ENCODE results near the gene TUBB4A. TPM values are rescaled to one million over a fixed set of nuclear protein-coding genes. Genes with fewer than 3 reads are reported as not detected.
A peak's percentile ranks its signal among the peaks of the same experiment; 100 is the strongest.

TUBB4A gene
- total and polyA plus RNA-seq, 9 of the 15 experiments (the other 6 are each of a cell fraction or from before 2014, with no cell fraction given): 0.14 to 7.0 (median 0.75) TPM

DNA sequence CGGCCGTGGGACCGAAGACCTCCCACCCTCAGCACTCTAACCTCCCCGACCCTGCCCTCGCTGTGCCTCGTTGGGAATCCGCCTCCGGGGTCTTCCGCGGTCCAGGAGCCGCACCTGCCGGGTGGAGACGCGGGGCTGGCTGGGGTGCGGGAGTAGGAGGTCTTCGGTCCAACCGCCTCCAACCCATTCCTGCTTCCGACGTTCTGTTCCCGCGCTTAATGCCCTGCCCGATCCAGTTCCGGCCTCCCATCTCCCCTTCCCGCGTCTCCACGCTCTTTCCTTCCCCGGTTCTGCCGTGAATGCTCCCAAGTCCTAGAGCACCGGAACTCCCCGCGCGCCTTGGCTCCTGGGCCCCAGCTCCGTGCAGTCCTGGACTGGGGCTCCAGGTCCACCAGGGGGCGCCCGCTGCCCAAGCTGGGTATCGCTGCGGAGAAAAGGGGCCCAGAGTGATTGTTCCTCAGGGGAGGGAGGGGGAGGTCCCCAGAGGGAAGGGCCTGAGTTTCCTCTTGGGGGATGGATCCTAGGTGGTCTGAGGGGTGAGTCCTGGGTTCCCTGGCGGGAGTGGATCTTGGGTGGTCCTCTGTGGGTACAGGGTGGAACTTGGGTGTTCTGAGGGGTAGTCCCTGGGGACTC is 14.7 kb upstream of the TUBB4A start (continued):
- TF ChIP-seq ZBTB40 (IDR thresholded peaks at IDR 0.05) (peak; percentile 76), ZBTB40 (CRISPR knock-in tag; IDR thresholded peaks at IDR 0.05) (no peak), CTCF (IDR thresholded peaks at IDR 0.05 in 2 of 3, conservative IDR thresholded peaks at IDR 0.05 in 1 of 3; ENCODE audit: insufficient read depth in 2 of 3, low read depth in 1 of 3, low read length in 3 of 3) (peak; percentile 96 to 97 (median 96)), E2F8 (IDR thresholded peaks at IDR 0.05; ENCODE audit: low read depth, partially characterized antibody) (peak; percentile 41), ZNF408 (CRISPR knock-in tag; IDR thresholded peaks at IDR 0.05; ENCODE audit: low read depth) (no peak), ZKSCAN1 (IDR thresholded peaks at IDR 0.05; ENCODE audit: low read depth, low read length) (no peak)
- TF ChIP-seq, protein P1, sequence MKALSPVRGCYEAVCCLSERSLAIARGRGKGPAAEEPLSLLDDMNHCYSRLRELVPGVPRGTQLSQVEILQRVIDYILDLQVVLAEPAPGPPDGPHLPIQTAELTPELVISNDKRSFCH (CRISPR knock-in tag; IDR thresholded peaks at IDR 0.05): no peak
- TF ChIP-seq, protein P1 (tag; IDR thresholded peaks at IDR 0.05): no peak
- TF ChIP-seq, protein P2, sequence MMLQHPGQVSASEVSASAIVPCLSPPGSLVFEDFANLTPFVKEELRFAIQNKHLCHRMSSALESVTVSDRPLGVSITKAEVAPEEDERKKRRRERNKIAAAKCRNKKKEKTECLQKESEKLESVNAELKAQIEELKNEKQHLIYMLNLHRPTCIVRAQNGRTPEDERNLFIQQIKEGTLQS (IDR thresholded peaks at IDR 0.05): no peak
- TF ChIP-seq, protein P2 (CRISPR knock-in tag; conservative IDR thresholded peaks at IDR 0.05): 0 out of 2 replicates have a peak, but pooled peaks have one; percentile 51
